ENCODE results near the gene TRMT11.

GRCh38 chr6:126064748-126065401 is 78.5 kb downstream of the TRMT11 start:
- TF ChIP-seq, protein P1, sequence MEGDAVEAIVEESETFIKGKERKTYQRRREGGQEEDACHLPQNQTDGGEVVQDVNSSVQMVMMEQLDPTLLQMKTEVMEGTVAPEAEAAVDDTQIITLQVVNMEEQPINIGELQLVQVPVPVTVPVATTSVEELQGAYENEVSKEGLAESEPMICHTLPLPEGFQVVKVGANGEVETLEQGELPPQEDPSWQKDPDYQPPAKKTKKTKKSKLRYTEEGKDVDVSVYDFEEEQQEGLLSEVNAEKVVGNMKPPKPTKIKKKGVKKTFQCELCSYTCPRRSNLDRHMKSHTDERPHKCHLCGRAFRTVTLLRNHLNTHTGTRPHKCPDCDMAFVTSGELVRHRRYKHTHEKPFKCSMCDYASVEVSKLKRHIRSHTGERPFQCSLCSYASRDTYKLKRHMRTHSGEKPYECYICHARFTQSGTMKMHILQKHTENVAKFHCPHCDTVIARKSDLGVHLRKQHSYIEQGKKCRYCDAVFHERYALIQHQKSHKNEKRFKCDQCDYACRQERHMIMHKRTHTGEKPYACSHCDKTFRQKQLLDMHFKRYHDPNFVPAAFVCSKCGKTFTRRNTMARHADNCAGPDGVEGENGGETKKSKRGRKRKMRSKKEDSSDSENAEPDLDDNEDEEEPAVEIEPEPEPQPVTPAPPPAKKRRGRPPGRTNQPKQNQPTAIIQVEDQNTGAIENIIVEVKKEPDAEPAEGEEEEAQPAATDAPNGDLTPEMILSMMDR (IDR thresholded peaks at IDR 0.05): no peak
- TF ChIP-seq, protein P2, sequence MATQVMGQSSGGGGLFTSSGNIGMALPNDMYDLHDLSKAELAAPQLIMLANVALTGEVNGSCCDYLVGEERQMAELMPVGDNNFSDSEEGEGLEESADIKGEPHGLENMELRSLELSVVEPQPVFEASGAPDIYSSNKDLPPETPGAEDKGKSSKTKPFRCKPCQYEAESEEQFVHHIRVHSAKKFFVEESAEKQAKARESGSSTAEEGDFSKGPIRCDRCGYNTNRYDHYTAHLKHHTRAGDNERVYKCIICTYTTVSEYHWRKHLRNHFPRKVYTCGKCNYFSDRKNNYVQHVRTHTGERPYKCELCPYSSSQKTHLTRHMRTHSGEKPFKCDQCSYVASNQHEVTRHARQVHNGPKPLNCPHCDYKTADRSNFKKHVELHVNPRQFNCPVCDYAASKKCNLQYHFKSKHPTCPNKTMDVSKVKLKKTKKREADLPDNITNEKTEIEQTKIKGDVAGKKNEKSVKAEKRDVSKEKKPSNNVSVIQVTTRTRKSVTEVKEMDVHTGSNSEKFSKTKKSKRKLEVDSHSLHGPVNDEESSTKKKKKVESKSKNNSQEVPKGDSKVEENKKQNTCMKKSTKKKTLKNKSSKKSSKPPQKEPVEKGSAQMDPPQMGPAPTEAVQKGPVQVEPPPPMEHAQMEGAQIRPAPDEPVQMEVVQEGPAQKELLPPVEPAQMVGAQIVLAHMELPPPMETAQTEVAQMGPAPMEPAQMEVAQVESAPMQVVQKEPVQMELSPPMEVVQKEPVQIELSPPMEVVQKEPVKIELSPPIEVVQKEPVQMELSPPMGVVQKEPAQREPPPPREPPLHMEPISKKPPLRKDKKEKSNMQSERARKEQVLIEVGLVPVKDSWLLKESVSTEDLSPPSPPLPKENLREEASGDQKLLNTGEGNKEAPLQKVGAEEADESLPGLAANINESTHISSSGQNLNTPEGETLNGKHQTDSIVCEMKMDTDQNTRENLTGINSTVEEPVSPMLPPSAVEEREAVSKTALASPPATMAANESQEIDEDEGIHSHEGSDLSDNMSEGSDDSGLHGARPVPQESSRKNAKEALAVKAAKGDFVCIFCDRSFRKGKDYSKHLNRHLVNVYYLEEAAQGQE (IDR thresholded peaks at IDR 0.05; ENCODE audit: low read depth, low read length): no peak
